K562 (cell line): ENCODE measurements around the gene GRK3. TPM values are rescaled to one million over a fixed set of nuclear protein-coding genes. Genes with fewer than 3 reads are reported as not detected.

Experiments used
- BRD9 ChIP-seq: fragments of 450-650 bp; IDR thresholded peaks from 2 replicates; pipeline ENCODE4 v1.6.1; 2018; ENCODE audit warnings: low read depth; ENCODE audit not compliant: partially characterized antibody
- HNRNPK ChIP-seq: fragments of 200-400 bp; formaldehyde crosslinking; IDR thresholded peaks from one replicate; pipeline ENCODE4 v1.6.1; 2018; ENCODE audit warnings: mild to moderate bottlenecking, low read depth, low read length; ENCODE audit not compliant: poor library complexity, severe bottlenecking
- LARP7 ChIP-seq: fragments of 450-650 bp; IDR thresholded peaks from 2 replicates; pipeline ENCODE4 v1.6.1; 2016
- MAFF ChIP-seq: IDR thresholded peaks from 2 replicates; pipeline ENCODE4 v1.6.1; 2012; ENCODE audit warnings: low read length, improper control_type of control experiment
- MCM2 ChIP-seq: fragments of 450-650 bp; IDR thresholded peaks from 2 replicates; pipeline ENCODE4 v1.6.1; 2017; ENCODE audit warnings: low read depth, mild to moderate bottlenecking
- MECOM ChIP-seq: fragments of 250-450 bp; sonication (Bioruptor Pico); IDR thresholded peaks from 2 replicates; pipeline ENCODE4 v1.8.0; 2022; ENCODE audit warnings: inconsistent platforms
- MTA3 ChIP-seq: fragments of 450-650 bp; formaldehyde crosslinking; IDR thresholded peaks from 2 replicates; pipeline ENCODE4 v1.6.1; 2017; ENCODE audit warnings: mild to moderate bottlenecking, borderline replicate concordance
- NFRKB ChIP-seq: fragments of 450-650 bp; IDR thresholded peaks from 2 replicates; pipeline ENCODE4 v1.6.1; 2016; ENCODE audit warnings: low read depth
- SMARCA4 ChIP-seq: fragments of 450-650 bp; IDR thresholded peaks from 2 replicates; pipeline ENCODE4 v1.6.1; 2016
- TEAD1 ChIP-seq, 2 experiments: fragments of 450-650 bp in 1 of 2; sonication (generic) in 1 of 2; formaldehyde crosslinking; IDR thresholded peaks; 2 replicates each; pipeline versions ENCODE4 v1.4.0 to v1.8.0; 2020 to 2022; ENCODE audit warnings: mild to moderate bottlenecking in 2 of 2, missing genetic modification reagents in 1 of 2
- TEAD4 ChIP-seq, 2 experiments: sonication (generic) in 1 of 2; formaldehyde crosslinking in 1 of 2; IDR thresholded peaks; 2 replicates each; pipeline versions ENCODE4 v1.6.1 to v1.8.0; 2012 to 2022; ENCODE audit warnings: borderline replicate concordance in 1 of 2, inconsistent platforms in 1 of 2, low read length in 1 of 2, mild to moderate bottlenecking in 1 of 2, missing genetic modification reagents in 1 of 2
- THRAP3 ChIP-seq: fragments of 450-650 bp; IDR thresholded peaks from 2 replicates; pipeline ENCODE4 v1.6.1; 2016; ENCODE audit warnings: mild to moderate bottlenecking, inconsistent platforms, borderline replicate concordance
- ZBED1 ChIP-seq: IDR thresholded peaks from 2 replicates; pipeline ENCODE4 v1.6.1; 2014
- ZEB2 ChIP-seq: fragments of 450-650 bp; IDR thresholded peaks from 2 replicates; pipeline ENCODE4 v1.6.1; 2016
- ZNF133 ChIP-seq: fragments of 250-450 bp; sonication (Bioruptor Pico); IDR thresholded peaks from 2 replicates; pipeline ENCODE4 v1.4.0; 2020; ENCODE audit warnings: mild to moderate bottlenecking
- polyA plus RNA-seq, 8 experiments: library from polyadenylated mRNA; depleted of rRNA in 4 of 8; stranded (reverse) in 5 of 8; unstranded in 3 of 8; fragments of >200 nt; fragmentation: Nextera tagmentation in 2 of 8; fragmentation: Illumina TruSeq in 1 of 8; extraction: Ambion mirVana in 2 of 8; extraction: Trizol in 1 of 8; gene quantifications; 2 replicates each; pipeline versions ENCODE4 v1.2.1 to v1.2.3, GENCODE V29; 2011 to 2014; ENCODE audit warnings: inconsistent platforms in 1 of 8, missing spikeins in 1 of 8
- total RNA-seq, 7 experiments: library from RNA; depleted of rRNA in 6 of 7; stranded (reverse); fragments of >200 nt in 6 of 7; fragmentation: Illumina TruSeq in 2 of 7; extraction: Trizol in 2 of 7; gene quantifications; 2 replicates each; pipeline versions ENCODE4 v1.2.1 to v1.2.3, GENCODE V29; 2011 to 2021; ENCODE audit warnings: low replicate concordance in 1 of 7
- TF ChIP-seq, protein P1 (sequence below): fragments of 250-450 bp; sonication (Bioruptor Pico); IDR thresholded peaks from 2 replicates; pipeline ENCODE4 v1.8.0; 2022; ENCODE audit warnings: inconsistent platforms, mild to moderate bottlenecking, moderate library complexity, borderline replicate concordance
- TF ChIP-seq, protein P2 (sequence below), 2 experiments: fragments of 450-650 bp; conservative IDR thresholded peaks; 2 replicates each; pipeline ENCODE4 v1.6.1; 2017; ENCODE audit warnings: mild to moderate bottlenecking in 2 of 2, moderate library complexity in 2 of 2
- TF ChIP-seq, protein P3 (sequence below): fragments of 250-450 bp; sonication (Bioruptor Pico); IDR thresholded peaks from 2 replicates; pipeline ENCODE4 v1.5.0; 2020; ENCODE audit warnings: mild to moderate bottlenecking, borderline replicate concordance
- TF ChIP-seq, protein P4 (sequence below), 2 experiments: IDR thresholded peaks; 2 replicates each; pipeline ENCODE4 v1.6.1; 2011; ENCODE audit warnings: borderline replicate concordance in 1 of 2, control low read depth in 1 of 2, low read depth in 1 of 2, low read length in 1 of 2, mild to moderate bottlenecking in 1 of 2, mixed read lengths in 1 of 2, moderate library complexity in 1 of 2; ENCODE audit not compliant: insufficient read depth in 1 of 2, insufficient read length in 1 of 2, poor library complexity in 1 of 2, severe bottlenecking in 1 of 2; ENCODE audit errors: extremely low read depth in 1 of 2

The GRK3 gene
- total and polyA plus RNA-seq, 9 of the 15 experiments (the other 6 are each of a cell fraction or from before 2014, with no cell fraction given) = 1.4 to 7.6 (median 3.6) TPM

DNA sequence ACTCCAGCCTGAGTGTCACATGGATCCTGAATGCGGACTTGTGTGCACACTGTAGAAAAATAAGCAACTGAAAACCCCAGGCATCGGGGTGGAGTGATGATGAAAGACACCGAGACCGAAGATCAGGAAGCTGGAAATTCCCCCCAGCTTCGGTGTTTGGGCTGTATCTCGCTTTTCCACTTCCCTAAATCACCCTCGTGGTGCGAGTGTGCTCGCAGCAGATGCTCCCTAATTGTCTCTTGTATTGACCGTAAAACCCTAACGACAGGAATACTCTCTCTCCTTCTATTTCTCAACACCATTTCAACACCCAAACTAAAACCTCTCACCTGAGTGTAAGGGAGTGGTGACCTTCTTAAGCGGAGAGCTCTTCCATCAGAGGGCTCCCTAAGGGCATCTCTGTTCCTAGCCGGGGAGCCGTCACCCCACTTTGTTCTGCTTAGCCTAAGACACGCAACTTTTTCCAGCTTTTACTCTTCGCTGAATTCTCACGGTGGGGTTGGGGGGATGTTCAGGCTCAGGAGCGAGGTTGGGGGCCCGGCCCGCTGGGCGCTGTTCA is 635 bp upstream of the GRK3 start (continued):
- no peak for TF ChIP-seq BRD9
- no peak for TF ChIP-seq TEAD4 (IDR thresholded peaks at IDR 0.05; ENCODE audit: low read length)
- no peak for TF ChIP-seq TEAD4 (CRISPR knock-in tag; IDR thresholded peaks at IDR 0.05; ENCODE audit: borderline replicate concordance)
- TF ChIP-seq MAFF = no peak
- no peak for TF ChIP-seq MCM2
- TF ChIP-seq, protein P1, sequence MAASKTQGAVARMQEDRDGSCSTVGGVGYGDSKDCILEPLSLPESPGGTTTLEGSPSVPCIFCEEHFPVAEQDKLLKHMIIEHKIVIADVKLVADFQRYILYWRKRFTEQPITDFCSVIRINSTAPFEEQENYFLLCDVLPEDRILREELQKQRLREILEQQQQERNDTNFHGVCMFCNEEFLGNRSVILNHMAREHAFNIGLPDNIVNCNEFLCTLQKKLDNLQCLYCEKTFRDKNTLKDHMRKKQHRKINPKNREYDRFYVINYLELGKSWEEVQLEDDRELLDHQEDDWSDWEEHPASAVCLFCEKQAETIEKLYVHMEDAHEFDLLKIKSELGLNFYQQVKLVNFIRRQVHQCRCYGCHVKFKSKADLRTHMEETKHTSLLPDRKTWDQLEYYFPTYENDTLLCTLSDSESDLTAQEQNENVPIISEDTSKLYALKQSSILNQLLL (CRISPR knock-in tag) = no peak
- TF ChIP-seq TEAD1 (CRISPR knock-in tag; IDR thresholded peaks at IDR 0.05) = no peak
- no peak for TF ChIP-seq ZBED1
- TF ChIP-seq HNRNPK = no peak
- TF ChIP-seq ZEB2 = no peak
- no peak for TF ChIP-seq SMARCA4
- no peak for TF ChIP-seq MECOM
- TF ChIP-seq, protein P2, sequence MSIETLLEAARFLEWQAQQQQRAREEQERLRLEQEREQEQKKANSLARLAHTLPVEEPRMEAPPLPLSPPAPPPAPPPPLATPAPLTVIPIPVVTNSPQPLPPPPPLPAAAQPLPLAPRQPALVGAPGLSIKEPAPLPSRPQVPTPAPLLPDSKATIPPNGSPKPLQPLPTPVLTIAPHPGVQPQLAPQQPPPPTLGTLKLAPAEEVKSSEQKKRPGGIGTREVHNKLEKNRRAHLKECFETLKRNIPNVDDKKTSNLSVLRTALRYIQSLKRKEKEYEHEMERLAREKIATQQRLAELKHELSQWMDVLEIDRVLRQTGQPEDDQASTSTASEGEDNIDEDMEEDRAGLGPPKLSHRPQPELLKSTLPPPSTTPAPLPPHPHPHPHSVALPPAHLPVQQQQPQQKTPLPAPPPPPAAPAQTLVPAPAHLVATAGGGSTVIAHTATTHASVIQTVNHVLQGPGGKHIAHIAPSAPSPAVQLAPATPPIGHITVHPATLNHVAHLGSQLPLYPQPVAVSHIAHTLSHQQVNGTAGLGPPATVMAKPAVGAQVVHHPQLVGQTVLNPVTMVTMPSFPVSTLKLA (conservative IDR thresholded peaks at IDR 0.05) = no peak
- no peak for TF ChIP-seq THRAP3
- TF ChIP-seq, protein P3, sequence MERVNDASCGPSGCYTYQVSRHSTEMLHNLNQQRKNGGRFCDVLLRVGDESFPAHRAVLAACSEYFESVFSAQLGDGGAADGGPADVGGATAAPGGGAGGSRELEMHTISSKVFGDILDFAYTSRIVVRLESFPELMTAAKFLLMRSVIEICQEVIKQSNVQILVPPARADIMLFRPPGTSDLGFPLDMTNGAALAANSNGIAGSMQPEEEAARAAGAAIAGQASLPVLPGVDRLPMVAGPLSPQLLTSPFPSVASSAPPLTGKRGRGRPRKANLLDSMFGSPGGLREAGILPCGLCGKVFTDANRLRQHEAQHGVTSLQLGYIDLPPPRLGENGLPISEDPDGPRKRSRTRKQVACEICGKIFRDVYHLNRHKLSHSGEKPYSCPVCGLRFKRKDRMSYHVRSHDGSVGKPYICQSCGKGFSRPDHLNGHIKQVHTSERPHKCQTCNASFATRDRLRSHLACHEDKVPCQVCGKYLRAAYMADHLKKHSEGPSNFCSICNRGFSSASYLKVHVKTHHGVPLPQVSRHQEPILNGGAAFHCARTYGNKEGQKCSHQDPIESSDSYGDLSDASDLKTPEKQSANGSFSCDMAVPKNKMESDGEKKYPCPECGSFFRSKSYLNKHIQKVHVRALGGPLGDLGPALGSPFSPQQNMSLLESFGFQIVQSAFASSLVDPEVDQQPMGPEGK (CRISPR knock-in tag) = no peak
- no peak for TF ChIP-seq LARP7
- TF ChIP-seq MTA3 = no peak
- TF ChIP-seq ZNF133 (CRISPR knock-in tag) = no peak
- TF ChIP-seq, protein P4, sequence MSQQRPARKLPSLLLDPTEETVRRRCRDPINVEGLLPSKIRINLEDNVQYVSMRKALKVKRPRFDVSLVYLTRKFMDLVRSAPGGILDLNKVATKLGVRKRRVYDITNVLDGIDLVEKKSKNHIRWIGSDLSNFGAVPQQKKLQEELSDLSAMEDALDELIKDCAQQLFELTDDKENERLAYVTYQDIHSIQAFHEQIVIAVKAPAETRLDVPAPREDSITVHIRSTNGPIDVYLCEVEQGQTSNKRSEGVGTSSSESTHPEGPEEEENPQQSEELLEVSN (IDR thresholded peaks at IDR 0.05; ENCODE audit: borderline replicate concordance in 1 of 2, extremely low read depth in 1 of 2, insufficient read depth in 1 of 2, insufficient read length in 1 of 2, low read depth in 1 of 2, low read length in 1 of 2, poor library complexity in 1 of 2, severe bottlenecking in 1 of 2) = peak in 1 of 2 experiments; percentile 17
- TF ChIP-seq NFRKB = no peak
